RWPE1 (cell line): ENCODE measurements around the gene NPIPB2.

Source experiments
- CTCF ChIA-PET: fragments of 350-600 bp; sonication (Branson Sonifier 250); formaldehyde crosslinking; extraction: SDS; loops from one replicate; lab custom pipeline; 2021; lab: Yijun Ruan, JAX
- POLR2A ChIA-PET: fragments of 400-600 bp; formaldehyde crosslinking; extraction: SDS; loops from one replicate; lab custom pipeline; 2020; ENCODE audit warnings: antibody characterized with exemption; ENCODE audit not compliant: low non-redundant PET; lab: Yijun Ruan, JAX
- DNase-seq: peaks from one replicate; pipeline ENCODE4 v3.0.0; 2012; ENCODE audit warnings: low spot score
- H3K27ac ChIP-seq: fragments of 450-650 bp; 2 replicates; pipeline ENCODE4 v1.5.1; 2017
- TF ChIP-seq, protein P1 (sequence below): fragments of 450-650 bp; conservative IDR thresholded peaks from 2 replicates; pipeline ENCODE4 v1.5.1; 2017; ENCODE audit warnings: low read depth, mild to moderate bottlenecking

NPIPB2 gene

GRCh38 chr16:11884035-11884434 lies 57.8 kb downstream of the NPIPB2 start:
- POLR2A ChIA-PET, result interaction anchor here (0.7 kb wide), 1 partner anchor 11 kb away, joined by 3 read pairs; no protein-coding TSS in a partner anchor

DNA sequence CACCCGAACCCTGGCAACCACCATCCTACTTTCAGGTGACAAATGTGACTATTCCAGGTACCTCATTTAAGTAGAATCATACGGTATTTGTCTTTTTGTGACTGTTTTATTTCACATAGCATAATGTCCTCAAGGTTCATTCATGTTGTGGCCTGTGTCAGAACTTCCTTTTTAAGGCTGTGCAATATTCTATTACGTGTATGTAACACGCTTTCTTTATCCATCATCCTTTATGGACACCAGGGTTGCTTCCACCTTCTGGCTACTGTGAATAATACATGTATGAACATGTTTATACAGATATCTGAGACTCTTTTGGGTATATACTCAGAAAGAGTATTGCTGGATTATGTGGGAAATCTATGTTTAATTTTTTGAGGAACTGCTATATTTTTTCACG lies 61.8 kb downstream of the NPIPB2 start:
- no peak overlapping the region for H3K27ac ChIP-seq
- TF ChIP-seq, protein P1, sequence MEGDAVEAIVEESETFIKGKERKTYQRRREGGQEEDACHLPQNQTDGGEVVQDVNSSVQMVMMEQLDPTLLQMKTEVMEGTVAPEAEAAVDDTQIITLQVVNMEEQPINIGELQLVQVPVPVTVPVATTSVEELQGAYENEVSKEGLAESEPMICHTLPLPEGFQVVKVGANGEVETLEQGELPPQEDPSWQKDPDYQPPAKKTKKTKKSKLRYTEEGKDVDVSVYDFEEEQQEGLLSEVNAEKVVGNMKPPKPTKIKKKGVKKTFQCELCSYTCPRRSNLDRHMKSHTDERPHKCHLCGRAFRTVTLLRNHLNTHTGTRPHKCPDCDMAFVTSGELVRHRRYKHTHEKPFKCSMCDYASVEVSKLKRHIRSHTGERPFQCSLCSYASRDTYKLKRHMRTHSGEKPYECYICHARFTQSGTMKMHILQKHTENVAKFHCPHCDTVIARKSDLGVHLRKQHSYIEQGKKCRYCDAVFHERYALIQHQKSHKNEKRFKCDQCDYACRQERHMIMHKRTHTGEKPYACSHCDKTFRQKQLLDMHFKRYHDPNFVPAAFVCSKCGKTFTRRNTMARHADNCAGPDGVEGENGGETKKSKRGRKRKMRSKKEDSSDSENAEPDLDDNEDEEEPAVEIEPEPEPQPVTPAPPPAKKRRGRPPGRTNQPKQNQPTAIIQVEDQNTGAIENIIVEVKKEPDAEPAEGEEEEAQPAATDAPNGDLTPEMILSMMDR, result no peak
- no peak for DNase-seq
- ChIA-PET CTCF (interaction anchor here (0.6 kb wide), 1 partner anchor 123 kb away, joined by 3 read pairs; no protein-coding TSS in a partner anchor), POLR2A (no interaction called here)

More at GRCh38 chr16:11884035-11884434, 57.8 kb downstream of the NPIPB2 start:
- TF ChIP-seq, protein P1, result no peak
- no peak for DNase-seq
- CTCF ChIA-PET, result no interaction called here
- no peak overlapping the region for H3K27ac ChIP-seq

DNA sequence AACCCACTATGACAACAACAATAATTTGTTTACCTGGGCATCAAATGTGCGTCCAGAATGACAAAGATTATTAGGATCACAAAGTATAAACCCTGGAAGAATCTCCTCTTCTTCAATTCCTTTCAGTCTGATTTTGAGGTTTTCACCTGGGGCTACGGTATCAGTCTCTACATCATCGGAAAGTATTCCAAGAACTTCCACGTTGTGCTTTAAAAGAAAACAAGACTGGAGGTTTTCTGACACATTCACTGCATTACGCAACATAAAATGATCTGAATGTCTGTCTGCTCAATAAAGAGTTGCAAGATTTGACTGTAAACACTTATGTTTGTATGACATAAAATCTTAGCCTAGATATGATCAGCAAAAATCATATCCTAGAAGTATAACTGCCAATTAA lies 64.5 kb downstream of the NPIPB2 start:
- H3K27ac ChIP-seq, result no peak overlapping the region
- ChIA-PET POLR2A (no interaction called here), CTCF (no interaction called here)
- DNase-seq, result no peak
- TF ChIP-seq, protein P1, result no peak
